Activated naive CD4-positive, alpha-beta T cell treated with anti-CD3 and anti-CD28 coated beads, Interleukin-2, amount 50 U/mL, for 72 hours (primary cell): ENCODE results near the gene TMEM63C. TPM values are rescaled to one million over a fixed set of nuclear protein-coding genes. Genes with fewer than 3 reads are reported as not detected.

Experiments
- ATAC-seq, 2 donors: fragments of 150-1000 bp; cut with Tn5 transposase; 2 replicates each; pipeline ENCODE4 v1.10.0; 2021; ENCODE audit warnings: mild to moderate bottlenecking in 2 of 2, moderate library complexity in 2 of 2
- DNase-seq, 2 donors: peaks; one replicate each; pipeline ENCODE4 v3.0.0; 2021 to 2022; ENCODE audit warnings: low spot score in 2 of 2
- H3K27ac Mint-ChIP-seq, 2 donors: one replicate each; pipeline ENCODE4 v1.8.0; 2022; ENCODE audit warnings: mild to moderate bottlenecking in 2 of 2, mixed read lengths in 2 of 2
- H3K36me3 Mint-ChIP-seq, 2 donors: one replicate each; pipeline ENCODE4 v1.8.0; 2022; ENCODE audit warnings: mixed read lengths in 2 of 2
- H3K9me3 Mint-ChIP-seq, 2 donors: one replicate each; pipeline ENCODE4 v1.8.0; 2022; ENCODE audit warnings: mixed read lengths in 2 of 2
- total RNA-seq, 2 donors: library from RNA; stranded (reverse); gene quantifications; one replicate each; pipeline ENCODE4 v1.2.3, GENCODE V29; 2022

TMEM63C gene
- total RNA-seq, 2 donors from 2014 or later = 0.32 to 1.1 TPM

DNA sequence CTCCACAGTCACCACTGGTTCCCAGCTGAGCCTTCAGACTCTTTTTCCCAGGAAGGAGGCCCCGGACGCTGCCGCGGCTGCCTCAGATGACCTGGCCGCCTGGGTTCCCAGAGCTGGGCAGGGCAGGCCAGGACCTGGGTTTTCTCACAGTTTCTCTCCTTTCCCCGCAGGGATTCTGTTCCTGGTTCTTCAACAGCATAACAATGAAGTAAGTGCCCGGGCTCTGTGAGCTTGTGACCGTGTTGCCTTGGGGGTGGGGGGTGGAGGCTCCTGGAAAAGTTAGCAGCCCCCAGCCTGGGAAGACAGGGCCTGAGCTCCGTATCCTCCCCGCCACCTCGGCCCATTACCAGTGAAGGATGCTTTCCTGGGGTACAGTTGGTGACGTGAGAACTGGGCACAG lies 43.7 kb downstream of the TMEM63C start:
- ATAC-seq (no peak), DNase-seq (no peak)
- Mint-ChIP-seq H3K36me3 (no peaks in the 10 kb centered on the region), H3K27ac (no peak overlapping the region), H3K9me3 (peaks cover 0 to 6% of the 10 kb centered on the region in 2 donors)

DNA sequence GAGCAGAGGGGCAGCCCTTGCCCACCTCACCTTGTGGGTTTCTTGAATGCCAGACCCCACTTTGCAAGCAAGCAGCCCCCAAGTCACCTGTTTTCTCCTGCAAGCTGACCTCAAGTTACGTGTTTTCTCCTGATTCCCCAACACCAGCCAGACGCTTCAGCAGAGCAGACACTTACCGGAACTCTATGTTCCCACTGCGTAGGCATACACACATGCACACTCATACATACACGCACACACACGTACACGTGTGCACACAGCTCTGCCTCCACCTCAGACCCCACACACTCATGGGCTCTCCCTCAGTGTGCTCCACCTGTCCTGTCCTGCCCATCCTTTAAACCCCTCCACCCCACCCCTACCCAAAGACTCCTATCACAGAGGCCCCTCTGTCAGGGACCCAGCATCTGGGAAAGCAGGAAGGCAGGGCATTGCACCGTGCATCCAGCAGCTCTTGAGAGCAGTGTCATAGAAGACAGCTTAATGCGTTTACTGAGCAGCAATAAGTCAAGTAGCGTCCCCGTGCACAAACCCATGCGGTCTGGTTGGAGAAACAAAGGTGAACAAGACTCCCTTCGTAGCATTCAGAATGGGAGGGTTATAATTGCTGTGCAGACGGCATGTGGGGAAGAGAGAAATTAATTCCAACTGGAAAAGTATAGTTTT lies 44.4 kb downstream of the TMEM63C start:
- H3K9me3 Mint-ChIP-seq = peaks cover 0 to 6% of the 10 kb centered on the region in 2 donors
- DNase-seq = no peak
- no peak for ATAC-seq
- H3K27ac Mint-ChIP-seq = no peak overlapping the region
- no peaks in the 10 kb centered on the region for H3K36me3 Mint-ChIP-seq

DNA sequence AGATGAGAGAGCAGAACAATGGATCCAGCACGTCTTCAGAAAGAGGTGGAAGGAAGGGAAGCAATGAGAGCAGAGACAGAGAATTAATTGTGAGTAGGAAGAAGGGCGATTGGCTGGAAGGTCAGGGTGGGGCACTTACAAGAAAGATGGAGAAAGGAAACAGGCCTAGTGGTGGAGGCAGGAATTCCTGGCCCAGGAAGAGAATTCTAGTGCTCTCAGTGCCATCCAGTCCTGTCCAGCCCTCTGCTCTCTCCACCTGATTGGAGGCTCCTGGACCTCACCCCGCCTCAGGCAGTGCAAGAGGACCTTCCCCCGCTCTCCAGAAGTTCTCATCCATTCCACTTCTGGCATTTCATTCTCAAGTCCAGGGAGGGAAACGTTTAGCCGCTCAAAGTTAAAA lies 46.5 kb downstream of the TMEM63C start:
- H3K27ac Mint-ChIP-seq = no peak overlapping the region
- no peak for ATAC-seq
- no peaks in the 10 kb centered on the region for H3K36me3 Mint-ChIP-seq
- DNase-seq = no peak
- no peaks in the 10 kb centered on the region for H3K9me3 Mint-ChIP-seq

DNA sequence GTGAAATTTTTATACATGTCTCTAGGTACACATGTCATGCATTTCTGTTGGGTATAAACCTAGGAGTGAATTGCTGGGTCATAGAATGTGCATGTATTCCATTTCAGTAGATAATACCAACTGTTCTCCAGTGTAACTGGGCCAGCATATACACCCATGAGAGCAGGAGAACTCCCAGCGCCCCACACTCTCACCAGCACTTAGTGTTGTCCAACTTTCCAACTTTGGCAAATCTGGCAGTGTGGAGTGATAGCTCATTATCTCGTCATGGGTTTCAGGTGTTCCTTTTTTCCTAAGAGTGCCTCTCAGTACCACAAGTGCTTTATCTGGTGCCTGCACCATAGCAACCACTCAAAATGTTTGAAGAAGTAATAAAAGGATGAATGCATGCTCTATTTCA lies 49.3 kb downstream of the TMEM63C start:
- H3K9me3 Mint-ChIP-seq = no peaks in the 10 kb centered on the region
- no peak for ATAC-seq
- no peak for DNase-seq
- H3K27ac Mint-ChIP-seq = no peak overlapping the region
- H3K36me3 Mint-ChIP-seq = no peaks in the 10 kb centered on the region

DNA sequence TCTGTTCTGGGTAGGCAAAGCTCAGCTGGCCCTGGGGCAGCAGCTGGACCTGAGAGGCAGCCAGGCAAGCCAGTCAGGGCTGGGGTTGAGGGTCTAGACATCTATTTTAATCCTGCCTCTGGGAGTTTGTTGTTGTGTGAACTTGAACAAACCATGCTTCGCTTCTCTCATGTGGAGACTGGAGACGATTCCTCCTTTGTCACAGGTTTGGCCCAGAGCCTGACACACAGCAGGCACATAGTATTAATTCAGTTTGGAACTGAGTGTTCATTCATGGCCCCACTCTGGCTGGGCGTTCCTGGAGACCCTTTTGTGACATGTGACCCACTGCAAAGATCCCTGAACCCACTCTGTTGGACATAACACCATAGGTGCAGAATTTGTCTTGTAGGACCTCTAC lies 50.1 kb downstream of the TMEM63C start:
- ATAC-seq = no peak
- H3K9me3 Mint-ChIP-seq = no peaks in the 10 kb centered on the region
- H3K27ac Mint-ChIP-seq = no peak overlapping the region
- no peak for DNase-seq
- no peaks in the 10 kb centered on the region for H3K36me3 Mint-ChIP-seq

DNA sequence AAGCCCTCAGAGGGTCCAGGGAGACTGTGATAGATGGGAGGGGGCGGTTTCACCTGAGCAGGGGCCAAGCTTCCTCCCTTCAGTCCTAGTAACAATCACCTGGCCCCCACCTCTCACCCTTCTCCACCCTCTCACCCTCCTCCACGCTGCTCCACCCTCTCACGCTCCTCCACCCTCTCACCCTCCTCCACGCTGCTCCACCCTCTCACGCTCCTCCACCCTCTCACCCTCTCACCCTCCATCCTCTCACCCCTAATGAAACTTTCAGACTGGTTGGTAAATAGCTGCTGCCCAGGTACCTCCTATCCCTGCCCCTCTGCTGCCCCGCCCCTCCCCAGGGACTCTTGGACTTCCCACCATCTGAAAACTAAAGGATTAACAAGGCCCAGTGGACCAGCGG lies 55.2 kb downstream of the TMEM63C start:
- DNase-seq = no peak
- H3K27ac Mint-ChIP-seq = no peak overlapping the region
- H3K36me3 Mint-ChIP-seq = no peaks in the 10 kb centered on the region
- no peaks in the 10 kb centered on the region for H3K9me3 Mint-ChIP-seq
- ATAC-seq = no peak

DNA sequence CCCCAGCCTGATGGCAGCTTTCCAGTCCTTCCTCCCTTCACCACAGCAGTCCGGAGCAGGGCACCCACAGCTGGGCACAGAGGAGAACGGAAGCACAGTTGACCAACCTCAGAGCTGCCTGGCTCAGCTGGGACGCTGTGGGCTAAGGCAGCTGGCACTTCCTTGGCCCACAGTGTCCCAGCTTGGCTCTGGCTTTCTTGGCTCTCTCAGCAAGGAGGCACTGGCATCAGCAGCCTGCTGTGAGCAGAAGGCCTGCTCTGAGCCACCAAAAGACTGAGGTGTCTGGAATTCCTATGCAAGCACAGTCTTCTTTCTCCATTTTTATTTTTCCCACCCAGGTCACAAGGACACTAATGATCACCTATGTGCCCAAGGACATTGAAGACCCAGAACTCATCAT lies 56.8 kb downstream of the TMEM63C start:
- ATAC-seq = no peak
- Mint-ChIP-seq H3K27ac (no peak overlapping the region), H3K36me3 (no peaks in the 10 kb centered on the region), H3K9me3 (no peaks in the 10 kb centered on the region)
- no peak for DNase-seq

DNA sequence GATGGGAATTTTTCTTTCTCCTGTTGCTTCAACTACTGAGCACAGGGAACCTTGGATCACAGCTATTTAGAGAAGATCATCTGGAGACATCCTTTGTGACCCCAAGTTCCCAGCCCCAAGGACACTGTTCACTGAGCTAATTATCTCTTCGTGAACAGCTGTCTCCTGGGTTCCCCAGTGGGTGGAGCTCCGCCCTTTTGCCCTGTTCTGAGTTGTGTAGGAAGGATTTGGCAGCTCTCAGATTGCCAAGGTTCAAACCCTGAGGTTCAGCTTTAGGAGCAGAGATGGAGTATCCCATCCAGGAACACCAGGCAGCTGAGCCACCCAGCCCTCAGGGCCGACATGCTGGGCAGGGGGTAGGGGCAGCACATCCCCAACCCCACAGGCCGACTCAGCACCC lies 57.4 kb downstream of the TMEM63C start:
- no peaks in the 10 kb centered on the region for H3K9me3 Mint-ChIP-seq
- DNase-seq (no peak), ATAC-seq (no peak)
- no peaks in the 10 kb centered on the region for H3K36me3 Mint-ChIP-seq
- H3K27ac Mint-ChIP-seq = no peak overlapping the region

DNA sequence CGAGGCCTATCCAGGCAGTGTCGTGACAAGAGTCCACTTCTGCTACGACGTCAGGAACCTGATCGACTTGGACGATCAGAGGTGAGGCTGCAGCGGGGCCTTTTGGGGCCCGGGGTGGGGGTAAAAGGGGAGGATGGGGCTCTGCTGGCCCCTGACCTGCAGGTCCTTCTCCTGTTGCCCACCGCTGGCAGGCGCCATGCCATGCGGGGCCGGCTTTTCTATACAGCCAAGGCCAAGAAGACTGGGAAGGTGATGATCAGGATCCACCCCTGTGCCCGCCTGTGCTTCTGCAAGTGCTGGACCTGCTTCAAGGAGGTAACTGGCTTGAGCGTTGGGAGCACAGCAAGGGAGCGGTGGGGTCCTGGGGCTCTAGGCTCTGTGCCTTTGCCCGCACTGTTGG lies 57.8 kb downstream of the TMEM63C start:
- Mint-ChIP-seq H3K9me3 (no peaks in the 10 kb centered on the region), H3K36me3 (no peaks in the 10 kb centered on the region), H3K27ac (no peak overlapping the region)
- DNase-seq = no peak
- ATAC-seq = no peak

DNA sequence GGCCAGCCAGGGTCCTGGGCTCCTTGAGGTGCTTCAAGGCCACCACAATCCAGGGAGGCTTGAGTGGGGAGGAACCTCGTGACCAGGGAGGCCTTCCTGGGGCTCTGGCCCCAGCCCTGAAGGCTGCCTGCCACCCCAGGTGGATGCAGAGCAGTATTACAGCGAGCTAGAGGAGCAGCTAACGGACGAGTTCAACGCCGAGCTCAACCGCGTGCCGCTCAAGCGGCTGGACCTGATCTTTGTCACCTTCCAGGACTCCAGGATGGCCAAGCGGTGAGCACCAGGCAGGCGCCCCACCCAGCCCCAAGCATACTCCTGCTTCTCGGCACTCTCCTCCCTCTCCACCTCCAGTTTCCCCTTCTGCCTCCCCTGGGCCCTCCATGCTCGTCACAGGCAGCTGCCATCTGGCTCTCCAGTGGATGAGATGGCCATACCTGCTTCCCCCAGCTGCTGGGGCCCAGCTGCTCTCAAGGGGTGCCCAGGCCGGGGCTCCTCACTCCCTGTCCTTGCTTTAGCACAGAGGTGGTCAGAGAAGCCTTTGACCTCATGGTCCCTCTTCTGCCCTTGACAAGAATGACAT lies 58.8 kb downstream of the TMEM63C start:
- no peak for DNase-seq
- H3K36me3 Mint-ChIP-seq = no peaks in the 10 kb centered on the region
- ATAC-seq = no peak
- no peak overlapping the region for H3K27ac Mint-ChIP-seq
- no peaks in the 10 kb centered on the region for H3K9me3 Mint-ChIP-seq

DNA sequence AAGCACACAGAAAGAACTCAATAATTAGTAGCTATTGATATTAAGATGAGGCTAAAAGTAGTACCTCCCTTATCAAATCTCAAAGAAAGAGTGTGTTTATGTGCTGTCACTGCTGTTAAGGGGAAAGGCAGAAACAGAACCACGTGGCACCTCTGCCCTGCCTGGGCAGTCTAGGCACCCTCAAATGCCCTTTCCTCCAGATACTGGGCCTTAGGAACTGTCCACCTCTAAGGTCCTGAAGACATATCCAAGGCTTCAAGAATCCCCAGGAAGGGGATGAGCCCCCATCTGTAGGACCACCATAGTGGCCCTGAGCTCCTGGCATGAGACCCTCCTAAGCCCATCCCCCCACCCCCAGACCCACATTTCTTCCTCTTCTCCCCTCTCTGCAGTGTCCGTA lies 60.4 kb downstream of the TMEM63C start:
- ATAC-seq (no peak), DNase-seq (no peak)
- no peaks in the 10 kb centered on the region for H3K9me3 Mint-ChIP-seq
- H3K27ac Mint-ChIP-seq = no peak overlapping the region
- H3K36me3 Mint-ChIP-seq = no peaks in the 10 kb centered on the region

DNA sequence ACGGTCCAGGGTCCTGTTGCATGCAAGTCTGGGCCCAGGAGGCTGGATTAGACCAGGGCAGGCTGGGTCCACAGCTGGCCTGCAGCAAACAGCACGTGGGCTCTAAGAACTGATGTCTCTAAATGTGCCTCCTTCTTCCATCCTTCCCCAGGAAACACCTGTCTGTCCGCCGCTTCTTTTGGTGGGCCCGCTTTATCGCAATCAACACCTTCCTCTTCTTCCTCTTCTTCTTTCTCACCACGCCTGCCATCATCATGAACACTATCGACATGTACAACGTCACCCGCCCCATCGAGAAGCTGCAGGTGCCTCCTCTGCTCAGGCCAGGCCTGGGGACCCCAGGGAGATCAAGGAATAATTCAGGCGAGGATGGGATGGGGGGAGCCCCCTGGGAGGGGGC lies 61.2 kb downstream of the TMEM63C start:
- ATAC-seq = no peak
- Mint-ChIP-seq H3K27ac (no peak overlapping the region), H3K9me3 (no peaks in the 10 kb centered on the region), H3K36me3 (no peaks in the 10 kb centered on the region)
- DNase-seq = no peak

DNA sequence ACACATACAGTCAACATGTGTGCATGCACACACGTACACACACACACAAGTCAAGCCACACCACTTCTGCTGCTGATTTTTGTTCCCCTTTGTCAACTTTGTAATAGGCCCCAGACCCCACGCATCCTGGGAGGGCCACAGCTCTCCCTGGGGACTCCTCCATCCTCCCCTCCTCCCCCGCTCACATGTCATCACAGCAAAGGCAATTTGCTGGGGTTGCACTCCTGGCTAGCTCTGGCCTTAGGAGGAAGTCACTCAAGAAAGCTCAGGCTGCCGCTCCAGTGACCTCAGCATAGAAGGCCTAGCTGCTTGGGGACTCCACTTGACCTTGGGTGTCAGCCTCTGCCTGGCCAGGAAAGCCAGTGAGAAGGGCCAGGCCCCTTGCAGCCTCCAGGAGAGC lies 62.3 kb downstream of the TMEM63C start:
- Mint-ChIP-seq H3K9me3 (no peaks in the 10 kb centered on the region), H3K36me3 (no peaks in the 10 kb centered on the region), H3K27ac (no peak overlapping the region)
- DNase-seq (no peak), ATAC-seq (no peak)

DNA sequence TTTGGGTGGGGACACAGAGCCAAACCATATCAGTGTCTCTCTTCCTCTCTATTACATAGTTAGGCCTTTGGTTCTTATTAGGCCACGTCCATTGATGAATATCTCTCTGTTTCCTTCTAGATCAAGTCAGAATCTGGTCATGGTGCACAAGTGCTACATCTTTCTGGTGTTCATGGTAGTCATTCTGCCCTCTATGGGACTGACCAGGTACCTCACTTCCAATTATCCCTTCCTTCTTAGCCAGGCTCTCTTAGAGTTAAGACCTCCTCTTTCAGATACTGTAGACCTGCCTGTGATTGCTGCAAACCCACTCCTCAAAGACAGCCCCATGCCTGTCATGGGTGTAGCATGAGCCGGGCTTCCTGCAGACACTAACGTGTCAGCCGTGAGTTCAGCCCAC lies 64.2 kb downstream of the TMEM63C start:
- Mint-ChIP-seq H3K36me3 (no peaks in the 10 kb centered on the region), H3K27ac (no peak overlapping the region), H3K9me3 (no peaks in the 10 kb centered on the region)
- DNase-seq (no peak), ATAC-seq (no peak)

DNA sequence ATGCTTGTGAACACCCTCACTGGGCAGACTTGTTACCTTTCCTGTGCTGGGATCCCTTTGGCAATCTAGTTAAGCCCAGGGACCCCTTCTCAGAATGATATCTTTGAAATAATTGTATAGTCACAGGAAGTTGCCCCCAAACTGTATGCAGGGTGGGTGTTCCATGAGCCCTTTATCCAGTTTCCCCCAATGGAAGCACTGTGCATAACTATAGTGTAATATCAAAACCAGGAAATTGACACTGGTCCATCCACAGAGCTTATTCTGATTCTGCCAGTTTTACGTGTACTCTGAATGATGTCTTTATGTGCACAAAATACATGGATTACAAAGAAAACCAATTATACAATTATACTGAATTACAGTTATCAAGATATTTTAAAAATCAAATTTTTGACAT lies 65.2 kb downstream of the TMEM63C start:
- Mint-ChIP-seq H3K27ac (no peak overlapping the region), H3K9me3 (no peaks in the 10 kb centered on the region), H3K36me3 (no peaks in the 10 kb centered on the region)
- DNase-seq = no peak
- ATAC-seq = no peak

DNA sequence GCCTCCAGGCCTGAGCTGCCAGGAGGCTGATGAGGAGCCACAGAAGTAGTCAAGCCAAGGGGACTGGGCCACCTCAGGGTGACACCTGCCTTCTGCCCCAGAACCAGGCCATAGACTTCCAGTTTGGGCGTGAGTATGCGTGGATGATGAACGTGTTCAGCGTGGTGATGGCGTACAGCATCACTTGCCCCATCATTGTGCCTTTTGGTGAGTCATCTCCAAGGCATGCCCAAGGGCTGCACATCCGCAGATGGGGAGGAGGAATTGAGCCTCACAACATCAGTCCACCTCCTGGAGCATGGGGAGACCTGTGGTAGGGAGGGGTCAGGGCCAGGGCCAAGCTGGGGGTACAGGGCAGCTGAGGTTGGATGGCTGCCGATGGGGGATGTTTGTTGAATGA lies 67.1 kb downstream of the TMEM63C start:
- Mint-ChIP-seq H3K36me3 (no peaks in the 10 kb centered on the region), H3K9me3 (no peaks in the 10 kb centered on the region), H3K27ac (no peak overlapping the region)
- ATAC-seq (no peak), DNase-seq (no peak)

DNA sequence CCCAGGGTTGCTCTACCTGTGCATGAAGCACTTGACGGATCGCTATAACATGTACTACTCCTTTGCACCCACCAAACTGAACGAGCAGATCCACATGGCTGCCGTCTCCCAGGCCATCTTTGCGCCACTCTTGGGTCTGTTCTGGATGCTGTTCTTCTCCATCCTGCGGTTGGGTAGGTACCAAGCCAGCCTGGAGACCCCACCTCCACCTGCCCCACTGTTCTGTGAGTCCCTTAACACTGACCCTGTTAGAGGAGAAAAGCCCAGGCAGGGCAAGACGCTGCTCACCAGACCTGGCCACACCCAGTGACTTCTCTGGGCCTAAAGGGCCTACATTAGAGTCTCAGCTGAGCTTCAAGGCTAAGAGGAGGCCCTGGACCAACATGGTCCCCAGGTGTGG lies 67.7 kb downstream of the TMEM63C start:
- no peaks in the 10 kb centered on the region for H3K9me3 Mint-ChIP-seq
- no peaks in the 10 kb centered on the region for H3K36me3 Mint-ChIP-seq
- no peak for ATAC-seq
- no peak for DNase-seq
- no peak overlapping the region for H3K27ac Mint-ChIP-seq

DNA sequence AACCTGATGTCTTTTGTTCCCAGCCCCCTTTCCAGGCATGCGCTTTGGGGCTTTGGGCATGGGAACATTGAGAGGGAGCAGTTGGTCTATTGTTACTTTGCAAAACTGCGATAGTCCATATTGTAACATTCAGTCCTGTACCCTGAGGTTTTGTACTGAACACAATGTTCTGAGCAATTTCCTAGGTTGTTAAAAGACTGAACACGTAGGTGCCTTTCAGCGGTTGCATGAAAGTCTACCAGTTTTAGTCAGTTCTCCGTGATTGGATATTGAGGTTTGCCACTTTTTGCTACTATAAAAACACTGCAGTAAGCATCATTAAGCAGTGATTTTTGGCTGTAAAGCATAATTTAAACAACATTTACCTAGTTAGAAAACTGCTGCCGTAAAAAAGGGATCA lies 69.3 kb downstream of the TMEM63C start:
- ATAC-seq (no peak), DNase-seq (no peak)
- H3K36me3 Mint-ChIP-seq = no peaks in the 10 kb centered on the region
- H3K9me3 Mint-ChIP-seq = no peaks in the 10 kb centered on the region
- no peak overlapping the region for H3K27ac Mint-ChIP-seq

DNA sequence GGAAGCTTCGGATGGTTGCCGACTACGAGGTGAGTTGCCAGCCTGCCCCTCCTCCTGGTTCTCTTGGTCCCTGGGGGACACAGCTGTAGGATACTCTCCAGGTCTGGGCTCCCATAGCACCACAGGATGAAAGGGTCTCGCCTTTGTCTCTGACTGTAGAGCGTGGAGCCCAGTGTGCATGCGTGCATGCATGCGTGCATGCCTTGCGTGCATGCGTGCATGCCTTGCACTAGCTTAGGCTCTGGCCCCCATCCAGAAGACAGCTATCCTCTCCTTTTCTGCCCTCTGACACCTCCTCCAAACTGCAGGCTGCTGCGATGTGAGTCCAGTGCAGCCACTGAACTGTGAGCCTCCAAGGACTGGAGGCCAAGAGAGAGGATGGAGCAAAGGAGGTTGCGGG lies 70.3 kb downstream of the TMEM63C start:
- no peak for ATAC-seq
- H3K9me3 Mint-ChIP-seq = no peaks in the 10 kb centered on the region
- H3K27ac Mint-ChIP-seq = no peak overlapping the region

More for the DNA sequence above, 70.3 kb downstream of the TMEM63C start:
- no peak for DNase-seq
- no peaks in the 10 kb centered on the region for H3K36me3 Mint-ChIP-seq
